Suprapubic skin (tissue), 4 donors: Measurements from ENCODE around the gene KIAA1217. TPM values are rescaled to one million over a fixed set of nuclear protein-coding genes. Genes with fewer than 3 reads are reported as not detected.

ENCODE experiments used
- DNase-seq, 2 donors: peaks; one replicate each; pipeline ENCODE4 v3.0.0-alpha.2; 2019; ENCODE audit warnings: low spot score in 2 of 2
- H3K27ac ChIP-seq: fragments of 200-600 bp; sonication (generic); one replicate; pipeline ENCODE4 v1.5.1; 2019
- H3K27me3 ChIP-seq: fragments of 200-600 bp; sonication (generic); one replicate; pipeline ENCODE4 v1.5.1; 2019
- H3K36me3 ChIP-seq: fragments of 200-600 bp; sonication (generic); one replicate; pipeline ENCODE4 v1.5.1; 2019
- H3K4me1 ChIP-seq: fragments of 200-600 bp; sonication (generic); one replicate; pipeline ENCODE4 v1.5.1; 2019
- H3K4me3 ChIP-seq: fragments of 200-600 bp; sonication (generic); one replicate; pipeline ENCODE4 v1.5.1; 2019; ENCODE audit warnings: mild to moderate bottlenecking
- H3K9me3 ChIP-seq: fragments of 200-600 bp; sonication (generic); one replicate; pipeline ENCODE4 v1.5.1; 2019
- EP300 ChIP-seq: sonication (generic); formaldehyde crosslinking; IDR thresholded peaks from one replicate; pipeline ENCODE4 v1.6.1; 2017; ENCODE audit warnings: antibody characterized with exemption
- POLR2A ChIP-seq, 2 donors: fragments of 450-650 bp; IDR thresholded peaks; one replicate each; pipeline ENCODE4 v1.6.1; 2017; ENCODE audit warnings: antibody characterized with exemption in 2 of 2, mild to moderate bottlenecking in 2 of 2, moderate library complexity in 2 of 2
- POLR2AphosphoS5 ChIP-seq, 3 donors: sonication (generic); formaldehyde crosslinking; IDR thresholded peaks; one replicate each; pipeline ENCODE4 v1.6.1; 2017; ENCODE audit warnings: antibody characterized with exemption in 3 of 3
- WGBS: methylation state at CpG from one replicate; pipeline ENCODE4 v1.1.5; 2018; 5-methylcytosine and 5-hydroxymethylcytosine counted together
- total RNA-seq, 4 donors: library from RNA; depleted of rRNA; stranded (reverse); fragments of >200 nt; gene quantifications; one replicate each; pipeline ENCODE4 v1.1.0, GENCODE V29; 2016
- TF ChIP-seq, protein P1 (sequence below), 2 donors: fragments of 200-600 bp in 1 of 2; fragments of 450-650 bp in 1 of 2; sonication (generic) in 1 of 2; IDR thresholded peaks; one replicate each; pipeline ENCODE4 v1.5.1; 2016 to 2019; ENCODE audit warnings: antibody characterized with exemption in 2 of 2, mild to moderate bottlenecking in 1 of 2, moderate library complexity in 1 of 2

Gene KIAA1217
- total RNA-seq, 4 donors from 2014 or later = 59.2 to 109 (median 72.1) TPM

GRCh38 chr10:24406809-24407483 lies 198.0 kb downstream of the KIAA1217 start:
- H3K4me1 ChIP-seq = peaks cover 3% of the 10 kb centered on the region
- 95% methylated on average over 12 of the region's 12 CpGs for WGBS
- H3K27ac ChIP-seq = no peak overlapping the region
- H3K9me3 ChIP-seq = no peaks in the 10 kb centered on the region
- DNase-seq = no peak
- no peak overlapping the region for H3K4me3 ChIP-seq
- H3K36me3 ChIP-seq = no peaks in the 10 kb centered on the region
- H3K27me3 ChIP-seq = no peaks in the 10 kb centered on the region
- TF ChIP-seq POLR2AphosphoS5 (IDR thresholded peaks at IDR 0.05) = no peak
- TF ChIP-seq, protein P1, sequence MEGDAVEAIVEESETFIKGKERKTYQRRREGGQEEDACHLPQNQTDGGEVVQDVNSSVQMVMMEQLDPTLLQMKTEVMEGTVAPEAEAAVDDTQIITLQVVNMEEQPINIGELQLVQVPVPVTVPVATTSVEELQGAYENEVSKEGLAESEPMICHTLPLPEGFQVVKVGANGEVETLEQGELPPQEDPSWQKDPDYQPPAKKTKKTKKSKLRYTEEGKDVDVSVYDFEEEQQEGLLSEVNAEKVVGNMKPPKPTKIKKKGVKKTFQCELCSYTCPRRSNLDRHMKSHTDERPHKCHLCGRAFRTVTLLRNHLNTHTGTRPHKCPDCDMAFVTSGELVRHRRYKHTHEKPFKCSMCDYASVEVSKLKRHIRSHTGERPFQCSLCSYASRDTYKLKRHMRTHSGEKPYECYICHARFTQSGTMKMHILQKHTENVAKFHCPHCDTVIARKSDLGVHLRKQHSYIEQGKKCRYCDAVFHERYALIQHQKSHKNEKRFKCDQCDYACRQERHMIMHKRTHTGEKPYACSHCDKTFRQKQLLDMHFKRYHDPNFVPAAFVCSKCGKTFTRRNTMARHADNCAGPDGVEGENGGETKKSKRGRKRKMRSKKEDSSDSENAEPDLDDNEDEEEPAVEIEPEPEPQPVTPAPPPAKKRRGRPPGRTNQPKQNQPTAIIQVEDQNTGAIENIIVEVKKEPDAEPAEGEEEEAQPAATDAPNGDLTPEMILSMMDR (IDR thresholded peaks at IDR 0.05) = no peak
- no peak for TF ChIP-seq EP300
- TF ChIP-seq POLR2A (IDR thresholded peaks at IDR 0.05) = no peak

GRCh38 chr10:24407928-24408327 lies 199.0 kb downstream of the KIAA1217 start:
- Histone ChIP-seq H3K4me3 (no peak overlapping the region), H3K36me3 (no peaks in the 10 kb centered on the region), H3K27me3 (no peaks in the 10 kb centered on the region), H3K27ac (no peak overlapping the region), H3K9me3 (no peaks in the 10 kb centered on the region), H3K4me1 (peaks cover 3% of the 10 kb centered on the region)
- TF ChIP-seq, protein P1 (IDR thresholded peaks at IDR 0.05) = no peak
- DNase-seq = no peak

DNA sequence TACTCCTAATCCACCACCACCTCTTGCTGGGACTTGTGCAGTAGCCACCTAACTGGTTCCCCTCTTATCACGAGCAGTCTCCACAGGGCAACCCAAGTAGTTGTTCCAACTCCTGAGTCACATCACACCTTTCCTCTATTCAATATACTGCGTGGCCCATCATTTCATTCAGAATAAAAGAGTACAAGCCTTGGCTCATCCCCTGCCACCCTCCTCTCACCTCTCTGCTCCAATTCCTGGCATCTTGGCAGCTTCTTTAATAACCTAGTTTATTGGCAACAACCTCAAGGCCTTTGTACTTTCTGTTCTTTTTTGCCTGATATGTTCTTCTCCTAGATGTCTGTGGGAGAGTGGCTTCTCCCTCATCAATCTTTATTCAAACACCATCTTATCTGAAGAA lies 199.4 kb downstream of the KIAA1217 start:
- 53% methylated on average over 2 of the region's 2 CpGs for WGBS
- no peaks in the 10 kb centered on the region for H3K36me3 ChIP-seq
- H3K4me3 ChIP-seq = no peak overlapping the region
- peaks cover 3% of the 10 kb centered on the region for H3K4me1 ChIP-seq
- no peaks in the 10 kb centered on the region for H3K9me3 ChIP-seq
- DNase-seq = no peak
- no peak overlapping the region for H3K27ac ChIP-seq
- H3K27me3 ChIP-seq = no peaks in the 10 kb centered on the region
- TF ChIP-seq, protein P1 (IDR thresholded peaks at IDR 0.05) = no peak
- TF ChIP-seq POLR2AphosphoS5 (IDR thresholded peaks at IDR 0.05) (no peak), EP300 (no peak), POLR2A (IDR thresholded peaks at IDR 0.05) (no peak)

- 91% methylated on average over 6 of the region's 6 CpGs for WGBS
- no peak for TF ChIP-seq POLR2AphosphoS5 (IDR thresholded peaks at IDR 0.05)
- TF ChIP-seq, protein P1 (IDR thresholded peaks at IDR 0.05) = no peak
- no peaks in the 10 kb centered on the region for H3K9me3 ChIP-seq
- H3K27me3 ChIP-seq = no peaks in the 10 kb centered on the region
- H3K4me3 ChIP-seq = no peak overlapping the region
- no peaks in the 10 kb centered on the region for H3K36me3 ChIP-seq
- H3K4me1 ChIP-seq = peaks cover 22% of the 10 kb centered on the region
- peak overlapping the region; percentile 11 for H3K27ac ChIP-seq
- DNase-seq = no peak
Measured at GRCh38 chr10:24414597-24414996, 205.7 kb downstream of the KIAA1217 start.

DNA sequence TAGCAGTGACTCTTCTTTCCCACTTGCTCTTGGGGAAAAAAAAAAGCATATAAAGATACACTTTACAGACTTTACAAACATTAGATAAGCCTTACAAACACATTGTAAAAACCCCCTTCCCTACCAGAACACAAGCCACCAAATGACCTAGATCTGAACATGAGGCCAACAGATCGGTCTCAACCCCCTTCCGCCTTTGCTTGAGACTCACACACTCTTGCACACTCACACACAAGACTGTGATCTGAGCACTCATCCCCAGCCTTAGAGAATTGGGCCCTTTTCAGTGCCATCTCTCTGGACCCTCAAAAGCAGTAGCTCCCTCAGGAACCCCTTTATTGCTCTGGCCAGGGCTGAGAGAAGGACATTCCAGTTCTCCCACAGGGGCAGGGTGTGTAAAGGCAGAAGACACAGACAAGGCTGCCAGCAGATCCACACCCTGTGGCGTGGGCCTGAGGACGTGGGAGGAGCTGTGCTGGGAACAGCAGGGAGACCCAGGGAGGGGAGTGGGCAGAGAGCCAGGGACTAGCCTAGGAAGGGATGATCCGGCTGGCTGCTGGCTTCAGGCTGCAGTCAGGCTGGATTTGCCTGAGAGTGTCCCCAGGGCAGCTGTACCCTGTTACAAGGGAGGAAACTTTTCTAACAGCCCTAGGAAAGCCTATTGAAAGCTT lies 206.7 kb downstream of the KIAA1217 start:
- no peak for TF ChIP-seq EP300
- TF ChIP-seq POLR2AphosphoS5 (IDR thresholded peaks at IDR 0.05) = peak in 2 of 3 donors; percentile 45 to 78
- peak; percentile 91 to 94 for DNase-seq
- H3K4me3 ChIP-seq = no peak overlapping the region
- H3K9me3 ChIP-seq = no peaks in the 10 kb centered on the region
- peak overlapping the region; percentile 79 for H3K27ac ChIP-seq
- no peaks in the 10 kb centered on the region for H3K27me3 ChIP-seq
- no peaks in the 10 kb centered on the region for H3K36me3 ChIP-seq
- WGBS = 36% methylated on average over 5 of the region's 5 CpGs
- peaks cover 22% of the 10 kb centered on the region for H3K4me1 ChIP-seq
